Neural progenitor cell (in vitro differentiated cells): ENCODE data around the gene GTF3A.

Experiments
- EZH2 ChIP-seq: fragments of 200-600 bp; sonication (generic); IDR thresholded peaks from 2 replicates; pipeline ENCODE4 v1.6.1; 2017; ENCODE audit warnings: antibody characterized with exemption, mild to moderate bottlenecking, moderate library complexity
- EZH2phosphoT487 ChIP-seq: fragments of 200-600 bp; sonication (generic); IDR thresholded peaks from 2 replicates; pipeline ENCODE4 v1.6.1; 2017; ENCODE audit warnings: antibody characterized with exemption
- TF ChIP-seq, protein P1 (sequence below): fragments of 200-600 bp; sonication (generic); IDR thresholded peaks from 2 replicates; pipeline ENCODE4 v1.5.1; 2017; ENCODE audit warnings: antibody characterized with exemption, mild to moderate bottlenecking

DNA sequence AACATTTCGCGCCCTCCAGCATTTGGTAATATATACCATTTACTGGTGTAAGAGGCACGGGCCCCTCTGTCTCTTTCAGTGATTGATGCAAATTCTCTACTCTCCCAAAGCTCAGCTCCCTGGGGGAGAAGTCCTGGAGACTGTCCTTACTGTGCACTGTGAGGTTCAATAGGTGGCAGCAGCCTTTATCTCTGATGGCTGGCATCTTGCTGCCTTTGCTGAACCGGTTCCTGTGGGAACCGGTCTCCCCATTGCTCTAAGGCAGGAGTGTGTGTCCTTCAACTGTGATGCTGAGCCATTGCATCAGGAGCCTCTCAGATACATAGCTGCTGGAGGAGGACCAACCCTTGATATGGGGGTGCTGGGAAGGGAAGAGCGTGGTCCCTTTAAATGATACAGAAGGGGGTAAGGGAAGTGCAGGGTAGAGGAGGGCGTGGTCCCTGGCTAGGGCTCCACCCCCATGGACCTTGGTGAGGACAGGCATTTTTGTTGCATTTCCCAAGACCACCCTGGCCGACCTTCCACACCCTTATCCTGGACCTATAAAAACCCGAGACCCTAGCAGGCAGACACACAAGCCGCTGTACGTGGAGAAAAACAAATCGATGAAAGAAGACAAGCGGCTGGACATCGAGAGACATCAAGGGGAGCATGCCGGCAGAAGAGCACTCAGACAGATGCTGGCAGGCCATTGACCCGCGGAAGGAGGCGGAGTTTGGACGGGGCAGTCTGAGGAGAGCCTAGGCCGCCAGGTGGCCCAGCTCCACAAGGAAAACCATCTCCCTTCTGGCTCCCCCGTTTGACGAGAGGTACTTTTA is 41.1 kb upstream of the GTF3A start:
- TF ChIP-seq, protein P1, sequence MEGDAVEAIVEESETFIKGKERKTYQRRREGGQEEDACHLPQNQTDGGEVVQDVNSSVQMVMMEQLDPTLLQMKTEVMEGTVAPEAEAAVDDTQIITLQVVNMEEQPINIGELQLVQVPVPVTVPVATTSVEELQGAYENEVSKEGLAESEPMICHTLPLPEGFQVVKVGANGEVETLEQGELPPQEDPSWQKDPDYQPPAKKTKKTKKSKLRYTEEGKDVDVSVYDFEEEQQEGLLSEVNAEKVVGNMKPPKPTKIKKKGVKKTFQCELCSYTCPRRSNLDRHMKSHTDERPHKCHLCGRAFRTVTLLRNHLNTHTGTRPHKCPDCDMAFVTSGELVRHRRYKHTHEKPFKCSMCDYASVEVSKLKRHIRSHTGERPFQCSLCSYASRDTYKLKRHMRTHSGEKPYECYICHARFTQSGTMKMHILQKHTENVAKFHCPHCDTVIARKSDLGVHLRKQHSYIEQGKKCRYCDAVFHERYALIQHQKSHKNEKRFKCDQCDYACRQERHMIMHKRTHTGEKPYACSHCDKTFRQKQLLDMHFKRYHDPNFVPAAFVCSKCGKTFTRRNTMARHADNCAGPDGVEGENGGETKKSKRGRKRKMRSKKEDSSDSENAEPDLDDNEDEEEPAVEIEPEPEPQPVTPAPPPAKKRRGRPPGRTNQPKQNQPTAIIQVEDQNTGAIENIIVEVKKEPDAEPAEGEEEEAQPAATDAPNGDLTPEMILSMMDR = no peak
- TF ChIP-seq EZH2 = no peak
- no peak for TF ChIP-seq EZH2phosphoT487
